Right cardiac atrium (tissue), 5 donors: ENCODE results near the gene GDPD4. TPM values are rescaled to one million over a fixed set of nuclear protein-coding genes. Genes with fewer than 3 reads are reported as not detected.

Experiments used
- ATAC-seq, 2 donors: fragments of 200-7000 bp; cut with Tn5 transposase; one replicate each; pipeline versions ENCODE4 v1.8.0 to v1.9.1; 2020; ENCODE audit warnings: moderate library complexity in 2 of 2, mild to moderate bottlenecking in 1 of 2
- DNase-seq, 3 donors: peaks; one replicate each; pipeline ENCODE4 v3.0.0-alpha.2; 2020
- H3K27ac ChIP-seq: one replicate; pipeline ENCODE4 v1.5.1; 2013; ENCODE audit warnings: mild to moderate bottlenecking, low read length, control low read depth, moderate library complexity
- H3K27me3 ChIP-seq: one replicate; pipeline ENCODE4 v1.6.1; 2013; ENCODE audit not compliant: control insufficient read depth, insufficient read depth
- H3K4me1 ChIP-seq: one replicate; pipeline ENCODE4 v1.6.1; 2013; ENCODE audit warnings: low read length; ENCODE audit not compliant: control insufficient read depth, insufficient read depth
- H3K4me3 ChIP-seq: one replicate; pipeline ENCODE4 v1.5.1; 2013; ENCODE audit warnings: low read length, control low read depth
- H3K9me3 ChIP-seq: one replicate; pipeline ENCODE4 v1.6.1; 2013; ENCODE audit warnings: low read length; ENCODE audit not compliant: control insufficient read depth
- WGBS: extraction: QIAGEN DNeasy Blood & Tissue Kit; methylation state at CpG from one replicate; pipeline ENCODE4 v1.1.7; 2013; 5-methylcytosine and 5-hydroxymethylcytosine counted together
- intact Hi-C, 4 donors: fragments of 100-400 bp; cut with DNase I; formaldehyde crosslinking; loops; one replicate each; pipeline versions ENCODE4 v1.11.0 to v1.14.0; 2022 to 2023
- polyA plus RNA-seq: library from polyadenylated mRNA; stranded (reverse); fragments of 200-250 nt; gene quantifications from one replicate; pipeline ENCODE4 v1.2.3, GENCODE V29; 2013
- total RNA-seq, 4 donors: library from RNA; stranded (reverse); fragmentation: NEBNext Ultra II Directional; extraction: Animal tissue kit (Norgen Biotek cat#: 25700); gene quantifications; one replicate each; pipeline ENCODE4 v1.2.1, GENCODE V29; 2021
- donor health status: healthy with polysubstance abuse.
- donor health status: DM: no; HTN: yes; CAD: no.
- donor health status: DM: no; HTN: no; CAD: no.
- donor health status: DM: no; HTN: yes; CAD: no; lungs with severe emphysema.
- donor health status: DM: yes; HTN: yes; CAD: no.

GDPD4 gene
- total and polyA plus RNA-seq, 5 donors = 0.52 to 0.69 TPM; not detected in 3

- Histone ChIP-seq H3K4me3 (no peak overlapping the region), H3K4me1 (no peaks in the 10 kb centered on the region), H3K27ac (no peak overlapping the region), H3K27me3 (no peaks in the 10 kb centered on the region), H3K9me3 (no peaks in the 10 kb centered on the region)
- intact Hi-C loops = no loop called here
- DNase-seq (no peak), ATAC-seq (no peak)
- WGBS = 92% methylated on average over 2 of the region's 2 CpGs
Observed at GRCh38 chr11:77267962-77268361, 33.5 kb downstream of the GDPD4 start.

GRCh38 chr11:77266766-77267165, 34.7 kb downstream of the GDPD4 start:
- intact Hi-C loops = no loop called here
- H3K27me3 ChIP-seq = no peaks in the 10 kb centered on the region
- no peaks in the 10 kb centered on the region for H3K4me1 ChIP-seq
- 79% methylated on average over 1 of the region's 1 CpG for WGBS
- H3K27ac ChIP-seq = no peak overlapping the region
- H3K4me3 ChIP-seq = no peak overlapping the region
- no peaks in the 10 kb centered on the region for H3K9me3 ChIP-seq
- DNase-seq (no peak), ATAC-seq (no peak)

GRCh38 chr11:77262803-77263202, 38.7 kb downstream of the GDPD4 start:
- Histone ChIP-seq H3K9me3 (no peaks in the 10 kb centered on the region), H3K4me1 (no peaks in the 10 kb centered on the region), H3K4me3 (no peak overlapping the region), H3K27ac (no peak overlapping the region), H3K27me3 (no peaks in the 10 kb centered on the region)
- intact Hi-C loops = no loop called here
- no peak for ATAC-seq
- no peak for DNase-seq

GRCh38 chr11:77259641-77260040, 41.8 kb downstream of the GDPD4 start:
- Histone ChIP-seq H3K27me3 (no peaks in the 10 kb centered on the region), H3K27ac (no peak overlapping the region), H3K4me1 (no peaks in the 10 kb centered on the region), H3K9me3 (no peaks in the 10 kb centered on the region), H3K4me3 (no peak overlapping the region)
- intact Hi-C loops = no loop called here
- ATAC-seq = no peak
- DNase-seq = no peak
- WGBS = 67% methylated on average over 2 of the region's 2 CpGs

- no peaks in the 10 kb centered on the region for H3K4me1 ChIP-seq
- H3K27ac ChIP-seq = no peak overlapping the region
- no peak for DNase-seq
- 84% methylated on average over 1 of the region's 1 CpG for WGBS
- ATAC-seq = no peak
- no peaks in the 10 kb centered on the region for H3K9me3 ChIP-seq
- intact Hi-C loops = no loop called here
- no peak overlapping the region for H3K4me3 ChIP-seq
- H3K27me3 ChIP-seq = no peaks in the 10 kb centered on the region
Observed at GRCh38 chr11:77253690-77254089, 47.8 kb downstream of the GDPD4 start.

- H3K4me3 ChIP-seq = no peak overlapping the region
- intact Hi-C loops = no loop called here
- 86% methylated on average over 3 of the region's 3 CpGs for WGBS
- peak in 1 of 2 donors; percentile 16 for ATAC-seq
- DNase-seq = no peak
- H3K4me1 ChIP-seq = no peaks in the 10 kb centered on the region
- no peak overlapping the region for H3K27ac ChIP-seq
- no peaks in the 10 kb centered on the region for H3K9me3 ChIP-seq
- H3K27me3 ChIP-seq = no peaks in the 10 kb centered on the region
Observed at GRCh38 chr11:77252555-77253270, 48.8 kb downstream of the GDPD4 start.

- no peak for ATAC-seq
- 92% methylated on average over 1 of the region's 1 CpG for WGBS
- H3K4me3 ChIP-seq = no peak overlapping the region
Observed at GRCh38 chr11:77250881-77251640, 50.4 kb downstream of the GDPD4 start.

GRCh38 chr11:77249427-77249826, 52.1 kb downstream of the GDPD4 start:
- whole genome bisulfite sequencing = 79% methylated on average over 3 of the region's 3 CpGs
- intact Hi-C loops = no loop called here
- H3K27me3 ChIP-seq = no peaks in the 10 kb centered on the region

More at GRCh38 chr11:77250881-77251640, 50.4 kb downstream of the GDPD4 start:
- H3K9me3 ChIP-seq = no peaks in the 10 kb centered on the region
- H3K4me1 ChIP-seq = no peaks in the 10 kb centered on the region
- intact Hi-C loops = no loop called here
- H3K27me3 ChIP-seq = no peaks in the 10 kb centered on the region
- no peak for DNase-seq
- no peak overlapping the region for H3K27ac ChIP-seq

GRCh38 chr11:77244277-77245027, 57.0 kb downstream of the GDPD4 start:
- WGBS = 86% methylated on average over 7 of the region's 7 CpGs
- no peak overlapping the region for H3K4me3 ChIP-seq
- no peaks in the 10 kb centered on the region for H3K9me3 ChIP-seq
- intact Hi-C loops = no loop called here
- H3K27me3 ChIP-seq = no peaks in the 10 kb centered on the region
- H3K4me1 ChIP-seq = no peaks in the 10 kb centered on the region
- no peak for ATAC-seq
- no peak for DNase-seq
- H3K27ac ChIP-seq = no peak overlapping the region

More at GRCh38 chr11:77249427-77249826, 52.1 kb downstream of the GDPD4 start:
- Histone ChIP-seq H3K9me3 (no peaks in the 10 kb centered on the region), H3K4me3 (no peak overlapping the region), H3K4me1 (no peaks in the 10 kb centered on the region), H3K27ac (no peak overlapping the region)
- no peak for DNase-seq
- no peak for ATAC-seq

- Histone ChIP-seq H3K27me3 (no peaks in the 10 kb centered on the region), H3K4me3 (no peak overlapping the region), H3K9me3 (no peaks in the 10 kb centered on the region), H3K27ac (no peak overlapping the region), H3K4me1 (no peaks in the 10 kb centered on the region)
- intact Hi-C loops = no loop called here
- ATAC-seq = no peak
- DNase-seq = no peak
Observed at GRCh38 chr11:77236901-77237300, 64.6 kb downstream of the GDPD4 start.

GRCh38 chr11:77233011-77233410, 68.5 kb downstream of the GDPD4 start:
- Histone ChIP-seq H3K9me3 (no peaks in the 10 kb centered on the region), H3K4me3 (no peak overlapping the region), H3K27ac (no peak overlapping the region), H3K27me3 (no peaks in the 10 kb centered on the region), H3K4me1 (no peaks in the 10 kb centered on the region)
- DNase-seq = no peak
- ATAC-seq = no peak
- intact Hi-C loops = no loop called here
- 88% methylated on average over 3 of the region's 3 CpGs for WGBS
